Activated naive CD8-positive, alpha-beta T cell treated with anti-CD3 and anti-CD28 coated beads, Interleukin-2, amount 50 U/mL, for 24 hours (primary cell): ENCODE results near the gene INO80E.

ENCODE experiments used
- ATAC-seq: fragments of 150-1000 bp; cut with Tn5 transposase; one replicate; pipeline ENCODE4 v1.10.0; 2021
- DNase-seq: peaks from one replicate; pipeline ENCODE4 v3.0.0; 2021
- H3K27ac Mint-ChIP-seq: one replicate; pipeline ENCODE4 v1.8.0; 2021; ENCODE audit warnings: mild to moderate bottlenecking, mixed read lengths
- H3K27me3 Mint-ChIP-seq: one replicate; pipeline ENCODE4 v1.8.0; 2021; ENCODE audit warnings: mixed read lengths
- H3K36me3 Mint-ChIP-seq: one replicate; pipeline ENCODE4 v1.8.0; 2021; ENCODE audit warnings: low read depth, mixed read lengths
- H3K4me1 Mint-ChIP-seq: one replicate; pipeline ENCODE4 v1.8.0; 2021; ENCODE audit warnings: mixed read lengths
- H3K4me3 Mint-ChIP-seq: one replicate; pipeline ENCODE4 v1.8.0; 2021; ENCODE audit warnings: mild to moderate bottlenecking, moderate library complexity, mixed read lengths
- H3K9me3 Mint-ChIP-seq: one replicate; pipeline ENCODE4 v1.8.0; 2021; ENCODE audit warnings: mixed read lengths

Gene INO80E

DNA sequence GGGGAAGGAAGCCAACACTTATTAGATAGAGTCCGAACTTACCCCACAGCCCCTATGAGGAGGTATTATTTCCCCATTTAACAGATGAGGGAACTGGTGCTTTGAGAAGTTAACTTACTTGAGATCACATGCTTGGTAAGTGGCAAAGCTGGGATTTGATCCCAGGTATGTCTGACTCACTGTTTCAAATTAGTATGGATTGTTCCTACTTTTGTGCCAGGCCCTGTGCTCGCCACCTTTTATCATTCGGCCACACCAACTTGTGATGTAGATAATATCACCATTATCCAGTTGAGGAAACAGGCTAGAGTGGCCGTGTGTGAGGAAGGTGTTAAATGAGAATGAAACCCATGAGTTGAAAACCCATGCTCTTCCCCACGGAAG lies 11.3 kb upstream of the INO80E start:
- Mint-ChIP-seq H3K9me3 (no peaks in the 10 kb centered on the region), H3K4me1 (no peaks in the 10 kb centered on the region), H3K36me3 (peaks cover 30% of the 10 kb centered on the region), H3K27ac (no peak overlapping the region), H3K4me3 (no peak overlapping the region), H3K27me3 (no peaks in the 10 kb centered on the region)
- ATAC-seq (no peak), DNase-seq (no peak)

DNA sequence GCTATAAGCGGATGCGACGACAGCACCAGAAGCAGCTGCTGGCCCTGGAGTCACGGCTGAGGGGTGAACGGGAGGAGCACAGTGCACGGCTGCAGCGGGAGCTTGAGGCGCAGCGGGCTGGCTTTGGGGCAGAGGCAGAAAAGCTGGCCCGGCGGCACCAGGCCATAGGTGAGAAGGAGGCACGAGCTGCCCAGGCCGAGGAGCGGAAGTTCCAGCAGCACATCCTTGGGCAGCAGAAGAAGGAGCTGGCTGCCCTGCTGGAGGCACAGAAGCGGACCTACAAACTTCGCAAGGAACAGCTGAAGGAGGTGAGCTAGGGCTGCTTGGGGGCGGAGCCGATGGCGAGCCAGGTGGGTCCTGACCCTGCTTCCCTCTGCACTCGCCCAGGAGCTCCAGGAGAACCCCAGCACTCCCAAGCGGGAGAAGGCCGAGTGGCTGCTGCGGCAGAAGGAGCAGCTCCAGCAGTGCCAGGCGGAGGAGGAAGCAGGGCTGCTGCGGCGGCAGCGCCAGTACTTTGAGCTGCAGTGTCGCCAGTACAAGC lies 10.7 kb upstream of the INO80E start:
- H3K4me3 Mint-ChIP-seq: no peak overlapping the region

DNA sequence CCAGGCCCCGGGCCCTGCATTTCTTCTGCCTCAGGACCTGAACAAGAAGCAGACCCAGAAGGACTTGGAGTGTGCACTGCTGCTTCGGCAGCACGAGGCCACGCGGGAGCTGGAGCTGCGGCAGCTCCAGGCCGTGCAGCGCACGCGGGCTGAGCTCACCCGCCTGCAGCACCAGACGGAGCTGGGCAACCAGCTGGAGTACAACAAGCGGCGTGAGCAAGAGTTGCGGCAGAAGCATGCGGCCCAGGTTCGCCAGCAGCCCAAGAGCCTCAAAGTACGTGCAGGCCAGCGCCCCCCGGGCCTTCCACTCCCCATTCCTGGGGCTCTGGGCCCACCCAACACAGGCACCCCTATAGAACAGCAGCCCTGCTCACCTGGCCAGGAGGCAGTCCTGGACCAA lies 9.8 kb upstream of the INO80E start:
- Mint-ChIP-seq H3K4me1 (no peaks in the 10 kb centered on the region), H3K36me3 (peaks cover 29% of the 10 kb centered on the region), H3K27me3 (no peaks in the 10 kb centered on the region), H3K9me3 (no peaks in the 10 kb centered on the region), H3K27ac (no peak overlapping the region), H3K4me3 (no peak overlapping the region)
- ATAC-seq (no peak), DNase-seq (no peak)

More for the DNA sequence above, 10.7 kb upstream of the INO80E start:
- ATAC-seq (no peak), DNase-seq (no peak)
- Mint-ChIP-seq H3K27ac (no peak overlapping the region), H3K4me1 (no peaks in the 10 kb centered on the region), H3K9me3 (no peaks in the 10 kb centered on the region), H3K36me3 (peaks cover 29% of the 10 kb centered on the region), H3K27me3 (no peaks in the 10 kb centered on the region)

DNA sequence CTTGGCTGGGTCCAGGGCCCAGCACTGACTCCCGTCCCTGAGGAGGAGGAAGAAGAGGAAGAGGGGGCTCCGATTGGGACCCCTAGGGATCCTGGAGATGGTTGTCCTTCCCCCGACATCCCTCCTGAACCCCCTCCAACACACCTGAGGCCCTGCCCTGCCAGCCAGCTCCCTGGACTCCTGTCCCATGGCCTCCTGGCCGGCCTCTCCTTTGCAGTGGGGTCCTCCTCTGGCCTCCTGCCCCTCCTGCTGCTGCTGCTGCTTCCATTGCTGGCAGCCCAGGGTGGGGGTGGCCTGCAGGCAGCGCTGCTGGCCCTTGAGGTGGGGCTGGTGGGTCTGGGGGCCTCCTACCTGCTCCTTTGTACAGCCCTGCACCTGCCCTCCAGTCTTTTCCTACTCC lies 9.1 kb upstream of the INO80E start:
- H3K36me3 Mint-ChIP-seq: peaks cover 29% of the 10 kb centered on the region

DNA sequence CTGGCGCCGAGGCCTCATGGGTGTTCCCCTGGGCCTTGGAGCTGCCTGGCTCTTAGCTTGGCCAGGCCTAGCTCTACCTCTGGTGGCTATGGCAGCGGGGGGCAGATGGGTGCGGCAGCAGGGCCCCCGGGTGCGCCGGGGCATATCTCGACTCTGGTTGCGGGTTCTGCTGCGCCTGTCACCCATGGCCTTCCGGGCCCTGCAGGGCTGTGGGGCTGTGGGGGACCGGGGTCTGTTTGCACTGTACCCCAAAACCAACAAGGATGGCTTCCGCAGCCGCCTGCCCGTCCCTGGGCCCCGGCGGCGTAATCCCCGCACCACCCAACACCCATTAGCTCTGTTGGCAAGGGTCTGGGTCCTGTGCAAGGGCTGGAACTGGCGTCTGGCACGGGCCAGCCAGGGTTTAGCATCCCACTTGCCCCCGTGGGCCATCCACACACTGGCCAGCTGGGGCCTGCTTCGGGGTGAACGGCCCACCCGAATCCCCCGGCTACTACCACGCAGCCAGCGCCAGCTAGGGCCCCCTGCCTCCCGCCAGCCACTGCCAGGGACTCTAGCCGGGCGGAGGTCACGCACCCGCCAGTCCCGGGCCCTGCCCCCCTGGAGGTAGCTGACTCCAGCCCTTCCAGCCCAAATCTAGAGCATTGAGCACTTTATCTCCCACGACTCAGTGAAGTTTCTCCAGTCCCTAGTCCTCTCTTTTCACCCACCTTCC lies 8.5 kb upstream of the INO80E start:
- Mint-ChIP-seq H3K27me3 (no peaks in the 10 kb centered on the region), H3K9me3 (no peaks in the 10 kb centered on the region), H3K36me3 (peaks cover 26% of the 10 kb centered on the region), H3K27ac (no peak overlapping the region), H3K4me1 (no peaks in the 10 kb centered on the region), H3K4me3 (no peak overlapping the region)
- DNase-seq (no peak), ATAC-seq (no peak)

More for the DNA sequence above, 9.1 kb upstream of the INO80E start:
- ATAC-seq: no peak
- DNase-seq: no peak
- no peak overlapping the region for H3K4me3 Mint-ChIP-seq
- H3K27me3 Mint-ChIP-seq: no peaks in the 10 kb centered on the region
- no peak overlapping the region for H3K27ac Mint-ChIP-seq
- no peaks in the 10 kb centered on the region for H3K4me1 Mint-ChIP-seq
- H3K9me3 Mint-ChIP-seq: no peaks in the 10 kb centered on the region

DNA sequence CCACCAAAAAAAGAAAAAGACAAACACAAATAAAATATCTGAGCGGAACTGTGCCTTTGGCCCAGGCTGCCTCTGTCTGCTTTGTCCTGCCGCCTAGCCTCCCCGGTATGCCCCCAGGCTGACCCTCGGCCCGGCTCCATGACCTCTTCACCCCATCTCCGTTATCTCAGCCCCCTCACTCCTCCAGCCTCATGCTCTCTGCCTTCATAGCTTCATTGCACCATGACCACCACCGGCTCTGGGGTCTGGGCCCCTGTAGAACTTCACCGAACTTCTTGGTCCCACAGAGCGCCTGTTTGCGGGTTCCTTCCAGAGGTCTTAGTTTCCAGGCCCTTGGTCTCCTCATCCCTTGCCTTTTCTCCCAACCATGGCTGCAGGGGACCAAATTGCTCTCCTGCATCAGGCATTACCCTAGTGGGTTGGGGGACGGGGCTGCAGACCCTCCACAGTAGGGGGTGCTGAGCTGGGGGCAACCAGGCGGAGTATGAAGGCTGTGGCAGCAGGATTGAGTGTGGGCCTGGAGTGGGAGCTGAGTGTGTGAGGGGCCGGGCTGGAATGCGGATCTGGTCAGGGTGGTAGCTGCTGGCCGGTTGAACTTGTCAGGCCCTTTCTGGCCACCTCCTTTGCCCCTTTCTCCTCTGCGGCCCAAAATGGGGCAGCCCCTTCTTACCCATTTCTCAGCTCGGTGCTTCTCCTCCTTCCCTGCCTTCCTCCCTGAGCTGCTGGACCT lies 7.5 kb upstream of the INO80E start:
- Mint-ChIP-seq H3K27me3 (no peaks in the 10 kb centered on the region), H3K9me3 (no peaks in the 10 kb centered on the region), H3K36me3 (peaks cover 22% of the 10 kb centered on the region), H3K27ac (peak overlapping the region; percentile 50), H3K4me3 (no peak overlapping the region), H3K4me1 (no peaks in the 10 kb centered on the region)
- no peak for DNase-seq
- ATAC-seq: no peak

DNA sequence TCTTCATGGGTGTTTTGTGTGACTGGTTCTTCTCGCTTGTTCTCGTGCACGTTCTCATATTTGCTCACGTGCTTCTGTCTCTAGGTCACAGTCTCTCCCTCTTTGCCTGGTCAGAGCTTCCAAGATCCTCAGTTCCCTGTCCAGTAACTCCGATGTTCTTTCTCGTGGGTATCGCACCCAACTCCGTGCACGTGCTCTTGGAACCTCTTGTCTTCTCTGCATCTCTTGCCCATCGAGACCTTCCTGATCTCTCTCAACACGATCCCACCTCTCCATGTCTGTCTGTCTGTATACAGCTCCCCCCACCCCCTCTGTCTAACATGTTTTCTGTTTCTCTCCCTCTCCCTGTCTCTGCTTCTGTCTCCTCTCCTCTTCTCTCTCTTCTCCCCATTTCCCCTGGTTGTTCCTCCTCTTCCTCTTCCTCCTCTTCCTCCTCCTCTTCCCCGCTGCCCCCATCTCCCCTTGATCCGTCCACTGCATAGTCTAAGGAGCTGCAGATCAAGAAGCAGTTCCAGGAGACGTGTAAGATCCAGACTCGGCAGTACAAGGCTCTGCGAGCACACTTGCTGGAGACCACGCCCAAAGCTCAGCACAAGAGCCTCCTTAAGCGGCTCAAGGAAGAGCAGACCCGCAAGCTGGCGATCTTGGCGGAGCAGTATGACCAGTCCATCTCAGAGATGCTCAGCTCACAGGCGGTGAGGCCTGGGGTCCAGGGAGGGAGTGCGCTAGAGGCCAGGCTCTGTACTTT lies 6.8 kb upstream of the INO80E start:
- Mint-ChIP-seq H3K4me3 (no peak overlapping the region), H3K27me3 (no peaks in the 10 kb centered on the region), H3K9me3 (no peaks in the 10 kb centered on the region), H3K4me1 (peaks cover 5% of the 10 kb centered on the region), H3K27ac (no peak overlapping the region), H3K36me3 (peaks cover 22% of the 10 kb centered on the region)
- DNase-seq: no peak
- ATAC-seq: no peak

DNA sequence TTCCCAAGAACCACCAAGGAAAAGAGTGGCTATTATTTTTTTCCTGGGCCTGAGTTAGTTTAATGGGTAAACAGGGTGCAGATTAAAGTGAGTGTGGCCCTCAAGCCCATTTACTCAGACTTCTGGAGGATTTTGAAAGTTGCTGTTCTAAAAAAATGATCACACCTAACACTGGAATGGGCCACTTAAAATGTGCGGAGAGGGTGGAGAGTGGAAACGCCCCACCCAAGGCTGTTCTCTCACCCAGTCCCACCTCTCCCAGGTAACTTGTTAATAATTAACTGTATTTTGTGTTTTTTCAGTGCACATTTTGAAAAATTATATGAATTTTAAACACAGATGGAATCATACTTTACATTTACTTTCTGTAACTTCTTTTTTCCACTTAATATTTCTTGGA lies 6.0 kb upstream of the INO80E start:
- H3K27me3 Mint-ChIP-seq: no peaks in the 10 kb centered on the region
- peaks cover 12% of the 10 kb centered on the region for H3K4me1 Mint-ChIP-seq
- H3K9me3 Mint-ChIP-seq: no peaks in the 10 kb centered on the region
- H3K36me3 Mint-ChIP-seq: peaks cover 22% of the 10 kb centered on the region
- H3K27ac Mint-ChIP-seq: no peak overlapping the region
- no peak for ATAC-seq
- no peak for DNase-seq
- no peak overlapping the region for H3K4me3 Mint-ChIP-seq

DNA sequence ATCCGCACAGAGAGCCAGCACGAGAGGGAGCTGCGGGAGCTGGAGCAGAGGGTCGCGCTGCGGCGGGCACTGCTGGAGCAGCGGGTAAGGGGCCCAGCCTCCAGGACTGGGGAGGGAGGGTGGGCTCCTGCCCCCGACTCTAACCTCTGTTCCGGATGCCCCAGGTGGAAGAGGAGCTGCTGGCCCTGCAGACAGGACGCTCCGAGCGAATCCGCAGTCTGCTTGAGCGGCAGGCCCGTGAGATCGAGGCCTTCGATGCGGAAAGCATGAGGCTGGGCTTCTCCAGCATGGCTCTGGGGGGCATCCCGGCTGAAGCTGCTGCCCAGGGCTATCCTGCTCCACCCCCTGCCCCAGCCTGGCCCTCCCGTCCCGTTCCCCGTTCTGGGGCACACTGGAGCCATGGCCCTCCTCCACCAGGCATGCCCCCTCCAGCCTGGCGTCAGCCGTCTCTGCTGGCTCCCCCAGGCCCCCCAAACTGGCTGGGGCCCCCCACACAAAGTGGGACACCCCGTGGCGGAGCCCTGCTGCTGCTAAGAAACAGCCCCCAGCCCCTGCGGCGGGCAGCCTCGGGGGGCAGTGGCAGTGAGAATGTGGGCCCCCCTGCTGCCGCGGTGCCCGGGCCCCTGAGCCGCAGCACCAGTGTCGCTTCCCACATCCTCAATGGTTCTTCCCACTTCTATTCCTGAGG lies 5.0 kb upstream of the INO80E start:
- peaks cover 21% of the 10 kb centered on the region for H3K4me1 Mint-ChIP-seq
- DNase-seq (no peak), ATAC-seq (no peak)
- H3K36me3 Mint-ChIP-seq: peaks cover 22% of the 10 kb centered on the region
- no peaks in the 10 kb centered on the region for H3K9me3 Mint-ChIP-seq
- H3K4me3 Mint-ChIP-seq: no peak overlapping the region
- H3K27me3 Mint-ChIP-seq: no peaks in the 10 kb centered on the region
- no peak overlapping the region for H3K27ac Mint-ChIP-seq

DNA sequence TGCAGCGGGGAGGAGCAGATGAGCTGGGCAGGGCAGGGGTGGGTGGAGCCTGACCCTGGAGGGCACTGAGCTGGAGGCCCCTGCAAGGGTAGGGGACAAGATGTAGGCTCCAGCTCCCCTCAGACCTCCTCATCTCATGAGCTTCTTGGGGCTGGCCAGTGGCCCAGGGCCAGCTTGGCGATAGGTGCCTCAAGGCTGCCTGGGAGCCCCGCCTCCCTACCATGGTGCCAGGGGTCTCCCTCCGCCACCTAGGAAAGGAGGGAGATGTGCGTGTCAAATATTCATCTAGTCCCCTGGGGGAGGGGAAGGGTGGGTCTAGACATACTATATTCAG lies 4.5 kb upstream of the INO80E start:
- Mint-ChIP-seq H3K36me3 (peaks cover 26% of the 10 kb centered on the region), H3K27ac (no peak overlapping the region), H3K4me3 (no peak overlapping the region), H3K9me3 (no peaks in the 10 kb centered on the region), H3K4me1 (peaks cover 21% of the 10 kb centered on the region), H3K27me3 (no peaks in the 10 kb centered on the region)
- DNase-seq (no peak), ATAC-seq (no peak)

DNA sequence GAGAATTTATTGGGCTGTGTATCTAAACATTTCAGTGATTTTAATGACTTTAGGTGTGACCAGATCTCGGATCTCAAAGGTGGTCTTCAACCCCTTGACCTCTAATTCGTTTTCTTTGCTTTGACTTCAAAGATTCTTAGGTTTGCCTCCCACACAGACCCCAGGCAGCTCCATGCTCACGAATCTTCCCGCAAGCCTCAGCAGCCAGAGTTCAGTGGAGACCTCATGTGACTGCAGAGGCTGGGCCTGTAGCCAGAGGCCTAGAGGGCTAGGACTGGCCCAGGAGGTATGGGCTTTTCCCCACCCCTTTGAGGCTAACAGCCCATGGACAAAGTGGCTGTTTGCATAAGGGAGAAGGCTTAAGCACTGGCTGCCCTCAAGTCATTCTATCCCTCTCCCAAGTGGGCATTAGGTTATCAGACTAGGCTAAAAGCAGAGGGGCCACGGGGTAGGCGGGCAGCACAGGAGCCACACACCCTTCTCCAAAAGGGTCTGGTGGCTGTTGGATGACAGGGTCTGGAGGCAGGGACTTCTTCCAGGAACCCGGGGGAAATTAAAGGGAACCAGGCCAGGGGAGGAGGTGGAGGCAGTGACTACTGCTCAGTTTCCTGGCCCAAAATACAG lies 3.6 kb upstream of the INO80E start:
- H3K27me3 Mint-ChIP-seq: no peaks in the 10 kb centered on the region
- no peak overlapping the region for H3K4me3 Mint-ChIP-seq
- H3K4me1 Mint-ChIP-seq: peaks cover 26% of the 10 kb centered on the region
- ATAC-seq (no peak), DNase-seq (no peak)
- H3K36me3 Mint-ChIP-seq: peaks cover 30% of the 10 kb centered on the region
- no peak overlapping the region for H3K27ac Mint-ChIP-seq
- no peaks in the 10 kb centered on the region for H3K9me3 Mint-ChIP-seq

DNA sequence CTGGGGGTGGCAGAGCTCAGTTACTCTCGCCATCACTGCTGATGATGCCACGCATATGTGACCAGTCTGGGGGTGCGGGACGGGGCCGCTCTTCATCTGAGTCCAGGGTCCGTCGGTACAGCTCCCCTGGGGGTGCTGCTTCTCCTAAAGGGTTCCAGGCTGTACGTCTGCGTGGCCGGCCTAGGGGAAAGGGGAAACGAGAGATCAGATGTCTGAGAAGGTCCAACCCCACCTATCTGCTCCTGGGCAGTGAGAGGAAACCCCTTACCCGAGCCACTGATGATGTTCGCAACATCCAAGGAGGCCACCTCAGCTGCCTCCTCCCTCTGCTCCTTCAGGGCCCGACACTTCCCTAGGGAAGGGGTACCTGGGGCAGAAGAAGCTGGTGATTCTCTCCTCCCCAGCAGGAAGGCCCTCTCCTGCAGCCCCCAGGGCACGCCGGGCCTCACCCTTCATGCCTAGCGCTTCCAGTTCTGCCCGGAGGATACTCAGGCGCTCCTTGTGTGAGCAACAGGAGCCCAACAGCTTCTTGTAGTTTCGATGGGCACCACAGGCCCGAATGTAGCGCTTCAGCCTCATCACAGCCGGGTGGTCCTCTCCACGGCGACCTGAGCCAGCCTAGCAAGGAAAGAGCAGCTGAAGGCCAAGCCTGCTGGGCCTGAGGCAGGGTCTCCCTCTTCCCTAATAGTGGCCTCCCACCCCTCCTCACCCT lies 2.7 kb upstream of the INO80E start:
- H3K4me1 Mint-ChIP-seq: peaks cover 31% of the 10 kb centered on the region
- H3K36me3 Mint-ChIP-seq: peaks cover 35% of the 10 kb centered on the region
- DNase-seq: no peak
- no peaks in the 10 kb centered on the region for H3K27me3 Mint-ChIP-seq
- H3K4me3 Mint-ChIP-seq: peak overlapping the region; percentile 97
- no peak for ATAC-seq
- no peaks in the 10 kb centered on the region for H3K9me3 Mint-ChIP-seq
- H3K27ac Mint-ChIP-seq: no peak overlapping the region

DNA sequence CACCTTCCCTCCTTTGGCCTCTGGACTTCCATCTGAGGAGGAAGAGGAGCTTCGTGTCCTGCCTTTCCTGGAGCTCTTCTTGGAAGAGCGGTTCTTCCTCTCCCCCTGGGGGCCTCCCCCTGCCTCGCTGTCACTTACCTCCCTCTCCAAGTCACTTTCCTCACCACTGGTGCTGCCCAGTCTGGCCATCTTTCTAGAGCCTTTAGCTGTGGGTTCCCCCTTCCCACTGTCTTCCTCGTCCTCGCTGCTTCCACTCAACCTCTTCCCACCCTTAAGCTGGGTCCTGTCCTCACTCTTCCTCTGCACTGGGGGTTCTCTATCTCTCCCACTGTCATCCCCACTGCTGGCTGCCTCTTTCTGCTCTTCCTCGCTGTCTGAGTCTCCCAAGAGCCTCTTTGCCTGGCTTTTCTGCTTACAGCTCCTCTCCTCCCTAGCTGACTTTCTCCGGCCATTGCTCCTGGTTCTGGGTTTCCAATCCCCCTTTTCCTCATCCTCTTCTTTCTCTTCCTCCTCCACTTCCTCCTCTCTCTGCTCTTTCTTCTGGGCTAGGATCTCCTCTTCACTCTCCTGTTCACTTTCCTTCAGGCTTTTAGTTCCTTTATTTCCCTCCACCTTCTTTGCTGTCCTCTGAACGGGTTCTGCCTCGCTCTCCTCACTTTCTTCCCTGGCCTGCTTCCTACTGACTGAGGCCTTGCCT lies 2.0 kb upstream of the INO80E start:
- no peak for DNase-seq
- ATAC-seq: no peak
- Mint-ChIP-seq H3K36me3 (peaks cover 35% of the 10 kb centered on the region), H3K9me3 (no peaks in the 10 kb centered on the region), H3K4me3 (peak overlapping the region; percentile 97), H3K27me3 (no peaks in the 10 kb centered on the region), H3K4me1 (peaks cover 33% of the 10 kb centered on the region), H3K27ac (peak overlapping the region; percentile 99)
